ENCODE results near the gene FCER1G.

Gene FCER1G

GRCh38 chr1:161175771-161176453 lies 39.2 kb upstream of the FCER1G start (continued):
- TF ChIP-seq ZBTB49 (tag by site-specific recombination; IDR thresholded peaks at IDR 0.05; ENCODE audit: low read depth) (no peak), ZNF184 (tag by site-specific recombination; IDR thresholded peaks at IDR 0.05) (no peak), ZBTB17 (tag by site-specific recombination; IDR thresholded peaks at IDR 0.05) (no peak), ZNF18 (tag by site-specific recombination; IDR thresholded peaks at IDR 0.05) (no peak), ZNF26 (tag by site-specific recombination; IDR thresholded peaks at IDR 0.05) (no peak), ZNF148 (tag by site-specific recombination; IDR thresholded peaks at IDR 0.05; ENCODE audit: borderline replicate concordance) (no peak), ZNF621 (tag by site-specific recombination; IDR thresholded peaks at IDR 0.05) (no peak), ZNF530 (tag by site-specific recombination; IDR thresholded peaks at IDR 0.05; ENCODE audit: low read depth) (no peak), ZNF768 (tag by site-specific recombination; IDR thresholded peaks at IDR 0.05) (no peak)

GRCh38 chr1:161176468-161177111 lies 38.5 kb upstream of the FCER1G start:
- POLR2A ChIA-PET = interaction anchor here (0.9 to 3.3 kb wide), 7 partner anchors 10 to 131 kb away, joined by 3 to 39 read pairs (median 5); partner anchors contain the start of genes NDUFS2, PPOX, TOMM40L and USF1
- CTCF ChIA-PET = interaction anchor here (0.7 to 2.9 kb wide), 5 partner anchors 10 to 205 kb away, joined by 3 to 23 read pairs (median 4); partner anchors contain the start of gene PPOX
- peaks cover 13 to 45% of the 10 kb centered on the region in 2 experiments; a peak in 2 of 3 replicates for H3K36me3 ChIP-seq (ENCODE audit: control insufficient read depth in 2 of 2, insufficient read depth in 1 of 2, low read length in 2 of 2)
- peak overlapping the region; percentile 88 for H3K4me3 ChIP-seq (ENCODE audit: low read depth, low read length)
- H3K4me1 ChIP-seq (ENCODE audit: control insufficient read depth, insufficient read depth, low read length) = no peaks in the 10 kb centered on the region
- no peak overlapping the region; the same call in 1 of the 2 replicates for H3K27ac ChIP-seq (ENCODE audit: extremely low read depth, low read depth, low read length)
- TF ChIP-seq ZNF610 (tag by site-specific recombination; IDR thresholded peaks at IDR 0.05; ENCODE audit: borderline replicate concordance) (no peak), ZNF10 (tag by site-specific recombination; IDR thresholded peaks at IDR 0.05) (peak; percentile 85), ZNF366 (tag by site-specific recombination; conservative IDR thresholded peaks at IDR 0.05) (peak; percentile 48), PRDM1 (tag by site-specific recombination; IDR thresholded peaks at IDR 0.05) (peak; percentile 90), ZNF398 (tag by site-specific recombination; IDR thresholded peaks at IDR 0.05) (0 out of 2 replicates have a peak, but pooled peaks have one; percentile 67)
- no peaks in the 10 kb centered on the region for H3K9me3 ChIP-seq (ENCODE audit: control insufficient read depth, insufficient read depth, low read depth, low read length)
